GM12878 (cell line): ENCODE data around the gene UNC50. TPM values are rescaled to one million over a fixed set of nuclear protein-coding genes. Genes with fewer than 3 reads are reported as not detected.

Experiments used
- ATAC-seq: fragments of 200-7000 bp; cut with Tn5 transposase; 3 replicates; pipeline ENCODE4 v1.9.1; 2020; ENCODE audit warnings: mild to moderate bottlenecking, moderate library complexity
- BruUV-seq: library from RNA; stranded (reverse); fragments of 400-500 nt; replicated peaks from 2 replicates; lab custom pipeline; 2021; lab: Mats Ljungman, UMichigan
- CTCF ChIA-PET: fragments of 300-600 bp; sonication (Branson Sonifier 250); formaldehyde crosslinking; extraction: SDS; loops from one replicate; lab custom pipeline; 2021; ENCODE audit warnings: inconsistent platforms; lab: Yijun Ruan, JAX
- POLR2A ChIA-PET: fragments of 350-600 bp; formaldehyde crosslinking; extraction: SDS; loops from one replicate; lab custom pipeline; 2021; ENCODE audit warnings: inconsistent platforms; lab: Charles Lee
- RAD21 ChIA-PET: fragments of 300-600 bp; sonication (Branson Sonifier 250); formaldehyde crosslinking; loops from one replicate; lab custom pipeline; 2023; ENCODE audit warnings: antibody characterized with exemption; ENCODE audit not compliant: unreplicated experiment; lab: Charles Lee
- SMC1A ChIA-PET: fragments of 300-600 bp; sonication (Branson Sonifier 250); formaldehyde crosslinking; loops from one replicate; lab custom pipeline; 2023; ENCODE audit not compliant: unreplicated experiment, uncharacterized antibody; lab: Charles Lee
- DNase-seq: peaks from one replicate; pipeline ENCODE4 v3.0.0-alpha.2; 2011; ENCODE audit warnings: low read depth, low spot score
- FAIRE-seq: peaks from 3 replicates; lab custom pipeline; 2011; peaks lifted over from hg19 to GRCh38; lab: Jason Lieb, UNC
- H2AFZ ChIP-seq: 2 replicates; pipeline ENCODE4 v1.6.0; 2011; ENCODE audit warnings: low read depth, low read length, control low read depth; ENCODE audit not compliant: control insufficient read depth
- H3K27ac ChIP-seq: 2 replicates; pipeline ENCODE4 v1.5.1; 2011; ENCODE audit warnings: control low read depth; ENCODE audit not compliant: control insufficient read depth, insufficient read depth
- H3K27me3 ChIP-seq, 2 experiments: replicated peaks in 1 of 2; 2 replicates each; pipeline versions ENCODE4 v1.6.0 to v1.6.1; 2011; ENCODE audit warnings: low read length in 1 of 2; ENCODE audit not compliant: control insufficient read depth in 2 of 2, insufficient read depth in 2 of 2
- H3K36me3 ChIP-seq, 2 experiments: 2 replicates each; pipeline ENCODE4 v1.5.1; 2011; ENCODE audit warnings: low read length in 1 of 2; ENCODE audit not compliant: control insufficient read depth in 2 of 2, insufficient read depth in 2 of 2
- H3K4me1 ChIP-seq: 2 replicates; pipeline ENCODE4 v1.6.1; 2011; ENCODE audit warnings: mild to moderate bottlenecking, low read length, moderate library complexity, mixed read lengths; ENCODE audit not compliant: control insufficient read depth, insufficient read depth
- H3K4me2 ChIP-seq: 2 replicates; pipeline ENCODE4 v1.6.0; 2011; ENCODE audit warnings: control low read depth; ENCODE audit not compliant: control insufficient read depth, insufficient read depth
- H3K4me3 ChIP-seq: fragments of 200-600 bp; sonication (generic); 2 replicates; pipeline ENCODE4 v1.5.1; 2016
- H3K79me2 ChIP-seq: 2 replicates; pipeline ENCODE4 v1.6.0; 2011; ENCODE audit warnings: low read length; ENCODE audit not compliant: control insufficient read depth, insufficient read depth
- H3K9ac ChIP-seq: 2 replicates; pipeline ENCODE4 v1.8.0; 2011; ENCODE audit warnings: low read length, control low read depth, mixed read lengths; ENCODE audit not compliant: control insufficient read depth, insufficient read depth
- H3K9me3 ChIP-seq: replicated peaks from 3 replicates; pipeline ENCODE4 v1.5.1; 2011; ENCODE audit warnings: mild to moderate bottlenecking, low read length; ENCODE audit not compliant: control insufficient read depth, insufficient read depth
- H4K20me1 ChIP-seq: 2 replicates; pipeline ENCODE4 v1.6.0; 2011; ENCODE audit not compliant: control insufficient read depth, insufficient read depth
- CEBPB ChIP-seq, 2 experiments: fragments of 150-350 bp in 1 of 2; IDR thresholded peaks; 2 replicates each; pipeline ENCODE4 v1.6.1; 2012 to 2014; ENCODE audit warnings: low read depth in 2 of 2, low read length in 2 of 2, borderline replicate concordance in 1 of 2, inconsistent platforms in 1 of 2
- CHD2 ChIP-seq: IDR thresholded peaks from 2 replicates; pipeline ENCODE4 v1.6.1; 2011; ENCODE audit warnings: low read depth, low read length, improper control_type of control experiment, borderline replicate concordance
- CTCF ChIP-seq, 3 experiments: IDR thresholded peaks in 2 of 3; conservative IDR thresholded peaks in 1 of 3; 2 replicates each; pipeline ENCODE4 v1.5.1; 2011; ENCODE audit warnings: low read depth in 3 of 3, low read length in 3 of 3, mild to moderate bottlenecking in 3 of 3, control low read depth in 2 of 3, moderate library complexity in 2 of 3, inconsistent platforms in 1 of 3, mixed read lengths in 1 of 3; ENCODE audit not compliant: control insufficient read depth in 2 of 3, insufficient read depth in 1 of 3; ENCODE audit errors: extremely low read depth in 1 of 3
- E2F8 ChIP-seq: fragments of 450-650 bp; IDR thresholded peaks from 2 replicates; pipeline ENCODE4 v1.6.1; 2018; ENCODE audit warnings: mild to moderate bottlenecking, low read depth, moderate library complexity; ENCODE audit not compliant: partially characterized antibody
- IKZF1 ChIP-seq: fragments of 450-650 bp; conservative IDR thresholded peaks from 2 replicates; pipeline ENCODE4 v1.6.1; 2017; ENCODE audit warnings: antibody characterized with exemption, mild to moderate bottlenecking
- IKZF2 ChIP-seq, 2 experiments: fragments of 450-650 bp; IDR thresholded peaks; 2 replicates each; pipeline ENCODE4 v1.6.1; 2017; ENCODE audit warnings: mild to moderate bottlenecking in 2 of 2, moderate library complexity in 2 of 2
- IRF4 ChIP-seq: IDR thresholded peaks from 2 replicates; pipeline ENCODE4 v1.6.1; 2011; ENCODE audit warnings: low read depth, low read length
- KLF5 ChIP-seq: fragments of 450-650 bp; IDR thresholded peaks from 2 replicates; pipeline ENCODE4 v1.6.1; 2014; ENCODE audit warnings: mild to moderate bottlenecking; ENCODE audit not compliant: partially characterized antibody
- MEF2B ChIP-seq: fragments of 450-650 bp; IDR thresholded peaks from 2 replicates; pipeline ENCODE4 v1.6.1; 2018; ENCODE audit warnings: mild to moderate bottlenecking, moderate library complexity; ENCODE audit not compliant: partially characterized antibody, poor library complexity, severe bottlenecking
- MTA3 ChIP-seq: IDR thresholded peaks from 2 replicates; pipeline ENCODE4 v1.6.1; 2012; ENCODE audit warnings: low read length, inconsistent platforms, borderline replicate concordance
- NFXL1 ChIP-seq: fragments of 450-650 bp; IDR thresholded peaks from 2 replicates; pipeline ENCODE4 v1.6.1; 2017; ENCODE audit warnings: antibody characterized with exemption, mild to moderate bottlenecking, borderline replicate concordance
- NFYA ChIP-seq: IDR thresholded peaks from 2 replicates; pipeline ENCODE4 v1.6.1; 2011; ENCODE audit warnings: low read depth, mild to moderate bottlenecking, low read length, improper control_type of control experiment, borderline replicate concordance
- POLR2A ChIP-seq: IDR thresholded peaks from 2 replicates; pipeline ENCODE4 v1.6.1; 2011; ENCODE audit warnings: low read depth, mild to moderate bottlenecking, low read length
- SMARCA5 ChIP-seq: fragments of 450-650 bp; IDR thresholded peaks from 2 replicates; pipeline ENCODE4 v1.6.1; 2017; ENCODE audit warnings: mild to moderate bottlenecking
- SREBF1 ChIP-seq: IDR thresholded peaks from 2 replicates; pipeline ENCODE4 v1.6.1; 2012; ENCODE audit warnings: mild to moderate bottlenecking, low read length
- SUPT20H ChIP-seq: IDR thresholded peaks from 2 replicates; pipeline ENCODE4 v1.6.1; 2011; ENCODE audit warnings: low read depth, mild to moderate bottlenecking, low read length, moderate library complexity, borderline replicate concordance; ENCODE audit not compliant: control insufficient read depth
- TBL1XR1 ChIP-seq: IDR thresholded peaks from 2 replicates; pipeline ENCODE4 v1.6.1; 2012; ENCODE audit warnings: low read depth, low read length, improper control_type of control experiment
- WGBS: methylation state at CpG from one replicate; pipeline ENCODE4 v1.1.6; 2016; ENCODE audit warnings: low lambda C conversion rate; ENCODE audit not compliant: insufficient replicate concordance, insufficient coverage; ENCODE audit errors: missing lambda C conversion rate; 5-methylcytosine and 5-hydroxymethylcytosine counted together
- in situ Hi-C: fragments of 300-500 bp; cut with MboI; formaldehyde crosslinking; loops from 9 replicates; pipeline ENCODE4 v1.14.3; 2018; ENCODE audit warnings: mixed read lengths
- intact Hi-C: fragments of 100-400 bp; cut with micrococcal nuclease; formaldehyde crosslinking; loops from one replicate; pipeline ENCODE4 v1.14.2; 2022; ENCODE audit not compliant: unreplicated experiment
- polyA plus RNA-seq, 11 experiments: library from polyadenylated mRNA; depleted of rRNA in 4 of 11; unstranded in 6 of 11; stranded (reverse) in 5 of 11; fragments of >200 nt; fragmentation: Nextera tagmentation in 4 of 11; fragmentation: Illumina TruSeq in 1 of 11; extraction: Ambion mirVana in 4 of 11; extraction: Trizol in 1 of 11; gene quantifications; 1 replicate in 1 of 11; 2 replicates in 10 of 11; pipeline versions ENCODE4 v1.2.1 to v1.2.3, GENCODE V29; 2011 to 2016; ENCODE audit warnings: inconsistent platforms in 2 of 11, missing spikeins in 2 of 11, low read depth in 1 of 11
- total RNA-seq, 4 experiments: library from RNA; depleted of rRNA in 3 of 4; stranded (reverse); fragments of >200 nt in 3 of 4; fragmentation: Illumina TruSeq in 1 of 4; extraction: Trizol in 1 of 4; gene quantifications; 2 replicates each; pipeline versions ENCODE4 v1.2.1 to v1.2.3, GENCODE V29; 2013 to 2021

Gene UNC50
- total and polyA plus RNA-seq, 10 of the 15 experiments (the other 5 are each of a cell fraction or from before 2014, with no cell fraction given) = 25.5 to 76.3 (median 37.8) TPM

- no peak for TF ChIP-seq MTA3
- no peak for TF ChIP-seq NFYA
- TF ChIP-seq MEF2B = no peak
- TF ChIP-seq CEBPB (IDR thresholded peaks at IDR 0.05; ENCODE audit: borderline replicate concordance in 1 of 2, low read depth in 2 of 2, low read length in 2 of 2) = no peak
- TF ChIP-seq IKZF1 = no peak
- no peak for TF ChIP-seq E2F8
- no peak for TF ChIP-seq SMARCA5
- TF ChIP-seq SUPT20H = no peak
Observed at GRCh38 chr2:98560256-98560771, 48.1 kb upstream of the UNC50 start (continued).

GRCh38 chr2:98561018-98561417 is 47.4 kb upstream of the UNC50 start:
- H3K79me2 ChIP-seq = no peaks in the 10 kb centered on the region
- DNase-seq (no peak), ATAC-seq (no peak), FAIRE-seq (no peak)
- ChIA-PET RAD21 (no interaction called here), SMC1A (interaction anchor here (0.9 to 1.5 kb wide), 2 partner anchors 22 to 115 kb away, joined by 3 read pairs; no protein-coding TSS in a partner anchor), CTCF (interaction anchor here (5.2 kb wide), 1 partner anchor 8 kb away, joined by 24 read pairs; no protein-coding TSS in a partner anchor), POLR2A (interaction anchor here (1.1 kb wide), 1 partner anchor 9 kb away, joined by 3 read pairs; no protein-coding TSS in a partner anchor)
- peaks cover 10% of the 10 kb centered on the region for H3K4me1 ChIP-seq
- WGBS = over 99% methylated on average over 9 of the region's 9 CpGs
- no peak overlapping the region for H3K4me2 ChIP-seq
- no peaks in the 10 kb centered on the region for H4K20me1 ChIP-seq
- peaks cover 24 to 47% of the 10 kb centered on the region in 2 experiments for H3K36me3 ChIP-seq
- no peak overlapping the region for H2AFZ ChIP-seq
- H3K9ac ChIP-seq = no peak overlapping the region
- no peak overlapping the region for H3K27ac ChIP-seq
- in situ Hi-C loops (no loop called here), intact Hi-C loops (no loop called here)
- H3K4me3 ChIP-seq = no peak overlapping the region
- no peaks in the 10 kb centered on the region for H3K27me3 ChIP-seq
- no peaks in the 10 kb centered on the region for H3K9me3 ChIP-seq
- no TSS peak for BruUV-seq
- TF ChIP-seq NFXL1 (no peak), CHD2 (no peak), POLR2A (no peak), SREBF1 (no peak), TBL1XR1 (no peak), CTCF (IDR thresholded peaks at IDR 0.05 in 2 of 3, conservative IDR thresholded peaks at IDR 0.05 in 1 of 3; ENCODE audit: control insufficient read depth in 2 of 3, extremely low read depth in 1 of 3, insufficient read depth in 1 of 3, low read depth in 3 of 3, low read length in 3 of 3) (no peak), IRF4 (no peak), IKZF2 (IDR thresholded peaks at IDR 0.05) (no peak), KLF5 (no peak)
